Activated CD8-positive, alpha-beta memory T cell treated with anti-CD3 and anti-CD28 coated beads, Interleukin-2, amount 50 U/mL, for 24 hours (primary cell): ENCODE results near the gene ABHD18.
"Not testable (repeated sequence)": the region's sequence is repeated elsewhere in the genome, so short reads cannot be mapped to it uniquely, and the experiment has no call there.

Source experiments
- DNase-seq: peaks from one replicate; pipeline ENCODE4 v3.0.0-alpha.2; 2020; ENCODE audit errors: extremely low read depth

Gene ABHD18

DNA sequence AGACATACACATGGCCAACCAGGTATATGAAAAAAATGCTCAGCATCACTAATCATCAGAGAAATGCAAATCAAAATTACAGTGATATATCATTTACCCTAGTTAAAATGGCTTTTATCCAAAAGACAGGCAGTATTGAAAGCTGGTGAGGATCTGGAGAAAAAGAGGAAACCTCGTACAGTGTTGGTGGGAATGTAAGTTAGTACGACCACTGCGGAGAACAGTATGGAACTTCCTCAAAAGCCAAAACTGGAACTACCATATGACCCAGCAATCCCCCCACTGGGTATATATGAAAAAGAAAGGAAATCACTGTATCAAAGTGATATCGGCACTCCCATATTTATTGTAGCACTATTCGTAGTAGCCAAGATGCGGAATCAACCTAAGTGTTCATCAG lies 23.4 kb downstream of the ABHD18 start:
- no peak for DNase-seq

DNA sequence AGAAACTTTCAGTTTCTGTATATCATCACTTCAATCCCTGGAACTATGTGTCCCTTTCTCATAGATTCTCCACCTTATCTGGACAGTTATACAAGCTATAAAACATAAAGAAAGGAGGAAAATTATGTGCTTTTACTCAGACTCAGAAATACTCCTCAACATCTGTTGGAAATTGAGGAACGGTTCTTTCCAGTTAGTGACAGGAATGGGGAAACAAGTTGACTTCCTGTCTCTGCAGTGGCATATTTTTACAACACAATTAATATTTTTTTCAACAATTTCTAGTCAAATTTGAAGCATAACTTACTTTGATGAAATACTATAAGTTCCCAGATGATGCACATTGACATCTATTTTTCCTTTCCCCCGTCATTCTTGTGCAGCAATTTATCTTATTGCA lies 27.9 kb downstream of the ABHD18 start:
- no peak for DNase-seq

DNA sequence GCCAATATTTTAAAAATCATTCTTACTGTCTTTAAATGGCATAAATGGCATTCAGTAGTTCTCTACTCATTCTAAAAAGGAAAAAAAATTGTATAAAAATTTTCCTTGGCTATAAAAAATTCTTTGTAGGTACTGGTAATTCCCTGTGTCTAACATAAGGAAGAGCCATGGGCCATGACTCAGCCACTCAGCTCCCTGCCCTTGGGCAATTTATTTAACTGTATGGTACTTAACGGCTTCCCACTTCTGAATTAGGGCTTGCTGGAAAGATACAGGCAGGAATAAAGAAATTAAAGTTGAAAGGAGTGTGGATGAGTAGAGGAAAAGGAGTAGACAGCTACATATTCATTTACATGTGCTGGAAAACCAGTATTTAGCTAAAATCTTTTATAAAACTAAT lies 30.6 kb downstream of the ABHD18 start:
- no peak for DNase-seq

DNA sequence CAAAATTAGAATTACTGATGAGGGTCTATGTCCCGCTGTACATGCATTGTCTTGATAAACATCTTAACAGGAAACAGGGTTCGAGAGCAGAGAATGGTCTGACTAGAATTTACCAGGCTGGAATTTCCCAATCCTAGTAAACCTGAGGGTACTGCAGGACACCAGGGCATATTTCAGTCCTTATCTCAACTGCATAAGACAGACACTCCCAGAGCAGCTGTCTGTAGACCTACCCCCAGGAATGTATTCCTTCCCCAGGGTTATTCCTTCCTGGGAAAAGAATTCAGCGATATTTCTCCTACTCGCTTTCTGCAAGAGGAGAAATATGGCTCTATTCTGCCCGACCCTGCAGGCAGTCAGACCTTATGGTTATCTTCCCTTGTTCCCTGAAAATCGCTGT lies 31.3 kb downstream of the ABHD18 start:
- not testable (repeated sequence) for DNase-seq

DNA sequence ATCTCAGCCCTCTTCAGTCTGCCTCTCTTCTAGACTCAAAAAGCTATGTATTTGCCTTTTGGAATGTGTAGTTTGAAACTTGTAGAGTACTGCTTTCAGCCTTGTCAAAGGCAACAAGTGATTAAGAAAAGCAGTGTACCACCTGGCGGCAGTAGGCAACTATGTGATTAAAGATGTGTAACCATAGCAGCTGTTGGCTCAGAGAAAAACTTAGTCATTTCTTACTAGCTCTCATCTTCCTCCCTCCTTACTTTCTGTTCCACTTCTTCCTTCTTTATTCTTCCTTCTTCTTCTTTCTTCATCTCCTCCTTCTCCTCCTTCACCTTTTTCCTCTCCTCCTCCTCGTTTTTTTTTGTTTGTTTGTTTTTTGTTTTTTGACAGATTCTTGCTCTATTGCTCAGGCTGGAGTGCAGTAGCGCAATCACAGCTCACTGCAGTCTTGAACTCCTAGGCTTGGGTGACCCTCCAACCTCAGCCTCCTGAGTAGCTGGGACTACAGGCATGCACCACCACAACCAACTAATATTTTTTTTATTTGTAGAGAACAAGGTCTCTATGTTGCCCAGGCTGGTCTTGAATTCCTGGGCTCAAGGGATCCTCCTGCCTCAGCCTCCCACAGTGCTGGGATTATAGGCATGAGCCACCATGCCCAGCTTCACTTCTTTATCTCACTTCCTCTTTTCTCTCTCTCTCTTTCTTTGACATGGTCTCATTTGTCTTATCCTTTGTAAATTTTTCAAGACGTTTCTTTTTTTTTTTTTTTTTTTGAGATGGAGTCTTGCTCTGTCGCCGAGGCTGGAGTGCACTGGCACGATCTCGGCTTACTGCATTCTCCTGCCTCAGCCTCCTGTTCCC lies 32.6 kb downstream of the ABHD18 start:
- DNase-seq = no peak

DNA sequence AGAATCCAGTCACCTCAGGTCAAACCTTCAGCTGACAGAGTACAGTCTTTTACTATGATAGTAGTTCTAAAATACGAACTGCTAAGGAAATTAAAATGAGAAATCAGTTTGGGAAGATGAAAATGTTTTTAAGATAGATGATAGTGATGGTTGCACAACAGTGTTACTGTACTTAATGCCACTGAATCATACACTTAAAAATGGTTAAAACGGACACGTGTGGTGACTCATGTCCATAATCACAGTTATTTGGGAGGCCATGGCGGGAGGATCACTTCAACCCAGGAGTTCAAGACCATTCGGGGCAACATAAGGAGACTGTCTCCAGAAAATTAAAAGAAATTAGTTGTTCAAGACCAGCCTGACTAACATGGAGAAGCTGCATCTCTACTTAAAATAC lies 41.4 kb downstream of the ABHD18 start:
- DNase-seq = no peak

DNA sequence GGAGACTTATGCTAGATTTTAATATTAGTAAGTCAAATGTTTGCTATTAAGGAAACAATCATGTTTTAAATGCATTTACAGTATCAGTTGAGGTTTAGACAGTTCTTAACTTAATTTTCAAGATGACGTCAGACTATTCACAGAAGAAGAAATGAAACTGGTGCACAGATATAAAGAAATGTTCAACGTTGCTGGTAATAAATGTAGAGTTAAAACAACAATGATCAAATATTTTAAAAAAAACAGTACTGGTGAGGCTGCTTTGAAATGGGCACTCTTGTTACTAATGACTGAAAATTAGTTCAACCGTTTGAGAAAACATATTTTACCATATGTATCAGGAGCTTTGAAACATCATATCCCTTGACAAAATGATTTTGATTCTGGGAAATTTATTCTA lies 44.2 kb downstream of the ABHD18 start:
- DNase-seq = no peak

DNA sequence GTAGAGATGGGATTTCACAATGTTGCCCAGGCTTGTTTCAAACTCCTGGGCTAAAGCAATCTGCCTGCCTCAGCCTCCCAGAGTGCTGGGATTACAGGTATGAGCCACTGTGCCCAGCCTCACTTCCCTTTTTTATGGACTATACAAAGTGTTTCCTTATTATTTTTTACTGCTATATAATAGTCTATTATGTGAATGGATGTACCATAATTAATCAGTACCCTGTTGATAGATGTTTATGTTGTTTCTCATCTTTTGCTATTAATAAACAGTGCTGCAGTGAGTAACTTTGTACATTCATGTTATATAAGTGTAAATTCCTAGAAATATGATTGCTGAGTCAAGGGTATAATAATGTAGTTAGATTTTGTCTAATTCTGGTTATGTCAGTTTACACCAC lies 60.1 kb downstream of the ABHD18 start:
- no peak for DNase-seq

DNA sequence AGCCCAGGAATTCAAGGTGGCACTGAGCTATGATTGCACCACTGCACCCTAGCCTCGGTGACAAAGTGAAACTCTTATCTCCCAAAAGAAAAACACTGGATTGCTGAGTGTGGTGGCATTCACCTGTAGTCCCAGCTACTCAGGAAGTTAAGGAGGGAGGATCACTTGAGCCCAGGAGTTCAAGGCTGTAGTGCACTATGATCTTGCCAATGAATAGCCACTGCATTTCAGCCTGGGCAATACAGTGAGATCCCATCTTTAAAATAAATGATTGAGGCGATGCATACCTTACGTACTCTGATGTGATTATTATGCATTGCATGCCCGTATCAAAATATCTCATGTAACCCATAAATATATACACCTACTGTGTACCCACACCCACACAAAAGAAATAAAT lies 64.7 kb downstream of the ABHD18 start:
- DNase-seq = no peak

DNA sequence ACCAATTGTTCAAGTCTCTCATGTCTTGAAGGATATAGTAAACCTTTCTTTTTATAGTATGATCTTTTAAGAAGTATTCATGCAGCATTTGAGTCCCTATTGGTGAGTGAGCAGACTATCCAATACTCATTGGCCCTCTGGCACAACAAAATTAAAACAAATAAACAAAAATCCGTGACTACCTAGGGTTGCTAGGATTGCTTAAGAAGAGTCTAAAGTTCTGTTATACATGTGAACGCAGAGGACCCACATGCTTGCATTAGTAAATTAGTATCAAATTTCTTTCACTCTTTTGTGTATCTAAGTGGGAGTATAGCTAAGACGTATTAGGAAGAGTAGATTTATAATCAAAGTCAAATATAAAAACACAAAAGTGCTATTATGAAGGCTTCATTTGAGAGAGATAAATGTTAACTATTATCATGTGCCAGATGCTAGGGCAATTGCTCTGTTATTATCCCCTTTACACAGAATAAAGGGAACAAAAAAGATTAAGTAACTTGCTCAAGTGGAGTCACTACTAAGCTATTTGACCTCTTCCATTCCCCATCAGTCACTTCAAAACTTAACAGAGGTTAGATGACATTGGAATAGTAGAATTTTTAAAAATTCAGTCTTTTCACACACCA lies 66.7 kb downstream of the ABHD18 start:
- DNase-seq = no peak

DNA sequence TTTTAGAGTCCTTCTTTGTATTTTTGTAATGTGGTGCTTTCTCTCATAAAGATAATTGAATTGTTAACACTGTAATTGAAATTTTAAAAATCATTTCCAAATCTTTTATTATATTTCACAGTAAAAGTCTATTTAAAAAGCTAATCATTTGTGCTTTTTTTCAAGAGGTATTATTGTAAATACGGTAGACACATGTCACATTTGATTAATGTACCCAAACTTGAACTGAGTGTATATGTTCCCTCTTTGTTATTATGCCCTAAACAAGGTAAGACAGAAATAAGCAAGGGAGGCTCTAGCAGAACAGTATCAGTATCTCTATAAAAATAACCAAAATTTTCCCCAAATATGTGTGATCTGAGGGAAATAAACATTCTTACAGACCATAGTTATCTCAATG lies 74.4 kb downstream of the ABHD18 start:
- DNase-seq = no peak

DNA sequence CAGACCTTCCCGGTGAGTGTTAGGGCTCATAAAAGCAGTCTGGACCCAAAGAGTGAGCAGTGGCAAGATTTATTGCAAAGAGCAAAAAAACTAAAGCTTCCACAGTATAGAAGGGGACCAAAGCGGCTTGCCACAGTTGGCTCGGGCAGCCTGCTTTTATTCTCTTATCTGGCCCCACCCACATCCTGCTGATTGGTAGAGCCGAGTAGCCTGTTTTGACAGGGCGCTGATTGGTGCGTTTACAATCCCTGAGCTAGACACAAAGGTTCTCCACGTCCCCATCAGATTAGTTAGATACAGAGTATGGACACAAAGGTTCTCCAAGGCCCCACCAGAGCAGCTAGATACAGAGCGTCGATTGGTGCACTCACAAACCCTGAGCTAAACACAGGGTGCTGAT lies 81.8 kb downstream of the ABHD18 start:
- not testable (repeated sequence) for DNase-seq

DNA sequence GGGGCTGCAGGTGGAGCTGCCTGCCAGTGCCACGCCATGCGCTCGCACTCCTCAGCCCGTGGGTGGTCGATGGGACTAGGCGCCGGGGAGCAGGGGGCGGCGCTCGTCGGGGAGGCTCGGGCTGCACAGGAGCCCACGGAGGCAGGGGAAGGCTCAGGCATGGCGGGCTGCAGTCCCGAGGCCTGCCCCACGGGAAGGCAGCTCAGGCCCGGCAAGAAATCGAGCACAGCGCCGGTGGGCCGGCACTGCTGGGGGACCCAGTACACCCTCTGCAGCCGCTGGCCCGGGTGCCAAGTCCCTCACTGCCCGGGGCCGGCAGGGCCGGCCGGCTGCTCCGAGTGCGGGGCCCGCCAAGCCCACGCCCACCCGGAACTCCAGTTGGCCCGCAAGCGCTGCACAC lies 82.3 kb downstream of the ABHD18 start:
- not testable (repeated sequence) for DNase-seq

DNA sequence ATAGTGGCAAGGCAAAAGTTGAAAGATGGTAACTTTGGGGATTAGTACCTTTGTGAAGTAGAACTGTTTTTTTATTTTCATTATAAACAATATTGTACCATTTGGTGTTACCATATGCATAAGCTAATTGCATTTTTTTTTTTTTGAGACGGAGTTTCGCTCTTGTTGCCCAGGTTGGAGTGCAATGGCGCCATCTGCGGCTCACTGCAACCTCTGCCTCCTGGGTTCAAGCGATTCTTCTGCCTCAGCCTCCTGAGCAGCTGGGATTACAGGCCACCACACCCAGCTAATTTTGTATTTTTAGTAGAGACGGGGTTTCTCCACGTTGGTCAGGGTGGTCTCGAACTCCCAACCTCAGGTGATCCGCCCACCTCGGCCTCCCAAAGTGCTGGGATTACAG lies 86.0 kb downstream of the ABHD18 start:
- not testable (repeated sequence) for DNase-seq

DNA sequence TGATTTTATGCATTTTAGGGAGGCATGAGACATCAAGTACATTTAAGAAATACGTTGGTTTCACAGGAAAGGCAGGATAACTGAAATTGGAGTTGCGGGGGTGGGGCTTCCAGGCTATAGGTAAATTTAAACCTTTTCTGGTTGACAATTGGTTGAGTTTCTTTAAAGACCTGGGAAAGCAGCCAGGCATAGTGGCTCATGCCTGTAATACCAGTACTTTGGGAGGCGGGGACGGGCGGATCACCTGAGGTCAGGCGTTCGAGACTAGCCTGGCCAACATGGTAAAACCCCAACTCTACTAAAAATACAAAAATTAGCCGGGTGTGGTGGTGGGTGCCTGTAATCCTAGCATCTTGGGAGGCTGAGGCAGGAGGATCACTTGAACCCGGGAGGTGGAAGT lies 89.7 kb downstream of the ABHD18 start:
- not testable (repeated sequence) for DNase-seq

DNA sequence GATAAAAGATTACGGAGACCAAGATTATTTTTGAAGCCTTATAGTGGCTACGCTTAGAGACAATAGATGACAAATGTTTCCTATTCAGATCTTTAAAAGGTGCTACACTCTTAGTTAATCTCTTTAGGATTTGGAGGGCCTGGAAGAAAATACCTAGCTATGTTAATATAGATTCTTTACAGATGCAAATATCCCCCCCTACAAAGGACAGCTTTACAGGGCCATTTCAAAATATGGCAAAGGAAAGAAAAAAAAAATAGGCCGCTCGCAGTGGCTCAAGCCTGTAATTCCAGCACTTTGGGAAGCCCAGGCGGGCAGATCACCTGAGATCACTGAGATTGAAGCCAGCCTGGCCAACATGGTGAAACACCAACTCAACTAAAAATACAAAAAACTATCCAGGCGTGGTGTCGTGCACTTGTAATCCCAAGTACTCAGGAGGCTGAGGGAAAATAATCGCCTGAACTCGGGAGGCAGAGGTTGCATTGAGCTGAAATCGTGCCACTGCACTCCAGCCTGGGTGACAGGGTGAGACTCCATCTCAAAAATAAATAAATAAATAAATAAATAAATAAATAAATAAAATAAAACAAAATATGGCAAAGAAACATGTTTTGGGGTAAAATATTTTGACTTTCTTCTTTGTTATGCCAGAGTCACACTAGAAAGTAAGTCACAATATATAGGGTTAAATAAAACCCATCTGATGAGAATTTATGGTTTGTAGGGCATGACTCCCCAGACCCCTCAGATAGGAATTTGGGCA lies 90.4 kb downstream of the ABHD18 start:
- DNase-seq = not testable (repeated sequence)

DNA sequence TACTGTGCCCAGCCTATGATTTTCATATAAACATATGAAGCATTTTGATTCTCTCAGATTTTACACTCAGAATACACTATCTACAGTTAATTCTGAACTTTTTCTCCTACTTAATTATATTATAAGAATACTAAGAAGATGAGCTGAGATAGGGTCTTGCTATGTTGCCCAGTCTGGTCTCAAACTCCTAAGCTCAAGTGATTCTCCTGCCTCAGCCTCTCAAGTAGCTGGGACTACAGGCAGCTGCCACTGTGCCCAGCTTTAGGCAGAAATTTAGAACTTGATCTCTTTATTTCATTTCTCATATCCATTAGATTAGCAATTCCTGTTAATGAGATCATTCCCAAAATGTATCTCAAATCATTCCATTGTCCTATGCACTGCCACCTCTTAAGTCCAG lies 91.2 kb downstream of the ABHD18 start:
- DNase-seq = no peak

DNA sequence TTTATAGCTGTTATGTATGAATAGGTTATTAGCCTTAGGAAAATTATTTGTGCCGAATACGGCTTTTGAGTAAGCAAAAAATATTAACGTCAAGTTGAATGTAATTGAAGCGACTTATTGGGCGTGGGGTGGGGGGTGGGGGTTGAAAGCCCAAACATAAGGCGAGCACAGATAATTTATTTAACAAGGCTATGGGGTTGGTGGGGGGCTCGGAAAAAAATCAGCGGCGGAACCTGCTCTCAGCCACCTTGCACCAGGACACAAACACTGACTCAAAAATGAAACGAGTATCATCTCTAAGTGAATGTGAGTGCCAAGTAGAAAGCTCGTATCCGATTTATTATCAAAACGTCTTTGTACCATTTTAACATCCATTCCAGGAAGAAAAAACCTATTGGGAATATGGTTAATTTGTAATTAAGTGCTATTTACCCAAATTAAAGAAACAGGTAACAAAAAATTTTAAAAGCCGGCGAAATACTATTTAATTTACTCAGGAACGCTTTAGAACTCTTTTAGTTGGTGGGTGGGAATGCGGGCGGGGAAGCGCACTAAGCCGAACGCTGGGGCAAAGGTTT lies 95.0 kb downstream of the ABHD18 start:
- no peak for DNase-seq

DNA sequence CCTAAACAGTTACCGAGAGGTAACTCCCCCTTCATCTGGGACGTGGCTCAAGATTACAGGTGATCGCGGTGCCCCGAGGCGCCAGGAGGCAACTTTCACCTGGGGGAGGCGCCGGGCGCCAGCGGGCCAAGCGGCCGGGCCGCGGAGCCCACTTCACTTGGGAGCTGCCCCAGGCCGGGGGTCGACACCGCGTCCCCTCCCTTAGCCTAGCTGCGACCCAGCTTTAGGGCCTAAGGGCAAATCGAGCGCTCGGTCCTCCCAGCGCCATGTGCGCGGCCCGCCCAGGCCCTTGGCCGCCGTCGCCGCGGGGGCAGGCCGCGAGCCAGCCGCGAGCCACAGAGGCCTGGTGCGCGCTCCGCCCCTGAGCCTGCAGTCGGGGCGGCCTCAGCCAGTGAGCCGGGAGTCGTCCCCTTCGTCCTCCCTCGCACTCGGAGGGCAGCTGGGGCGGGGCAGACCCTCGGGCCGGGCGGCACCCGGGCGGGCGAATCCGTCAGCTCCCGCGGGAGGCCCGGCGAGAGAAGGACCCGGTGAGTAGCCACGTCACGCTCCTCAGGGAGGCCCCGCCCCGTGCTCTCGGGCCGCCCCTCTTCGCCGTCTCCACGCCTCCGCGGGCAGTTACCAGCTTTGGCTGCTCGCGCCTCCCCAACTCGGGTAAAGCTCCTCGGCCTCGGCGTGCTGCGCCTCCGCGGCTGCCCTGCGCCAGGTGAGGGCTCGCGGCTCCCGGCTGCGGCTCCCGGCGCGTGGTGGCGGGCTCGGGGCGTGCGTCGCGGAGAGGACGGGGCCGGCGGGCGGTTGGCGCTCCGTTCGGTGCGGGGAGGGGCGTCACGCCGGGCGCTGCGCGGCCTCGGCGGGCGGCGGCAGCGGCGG lies 95.7 kb downstream of the ABHD18 start, which contains the start of gene LARP1B:
LARP1B (plus strand) TSS at position 614 of the 867 bp plus-strand sequence. CDS start 13,640 bp downstream, outside the sequence.
- DNase-seq = peak; percentile 86

DNA sequence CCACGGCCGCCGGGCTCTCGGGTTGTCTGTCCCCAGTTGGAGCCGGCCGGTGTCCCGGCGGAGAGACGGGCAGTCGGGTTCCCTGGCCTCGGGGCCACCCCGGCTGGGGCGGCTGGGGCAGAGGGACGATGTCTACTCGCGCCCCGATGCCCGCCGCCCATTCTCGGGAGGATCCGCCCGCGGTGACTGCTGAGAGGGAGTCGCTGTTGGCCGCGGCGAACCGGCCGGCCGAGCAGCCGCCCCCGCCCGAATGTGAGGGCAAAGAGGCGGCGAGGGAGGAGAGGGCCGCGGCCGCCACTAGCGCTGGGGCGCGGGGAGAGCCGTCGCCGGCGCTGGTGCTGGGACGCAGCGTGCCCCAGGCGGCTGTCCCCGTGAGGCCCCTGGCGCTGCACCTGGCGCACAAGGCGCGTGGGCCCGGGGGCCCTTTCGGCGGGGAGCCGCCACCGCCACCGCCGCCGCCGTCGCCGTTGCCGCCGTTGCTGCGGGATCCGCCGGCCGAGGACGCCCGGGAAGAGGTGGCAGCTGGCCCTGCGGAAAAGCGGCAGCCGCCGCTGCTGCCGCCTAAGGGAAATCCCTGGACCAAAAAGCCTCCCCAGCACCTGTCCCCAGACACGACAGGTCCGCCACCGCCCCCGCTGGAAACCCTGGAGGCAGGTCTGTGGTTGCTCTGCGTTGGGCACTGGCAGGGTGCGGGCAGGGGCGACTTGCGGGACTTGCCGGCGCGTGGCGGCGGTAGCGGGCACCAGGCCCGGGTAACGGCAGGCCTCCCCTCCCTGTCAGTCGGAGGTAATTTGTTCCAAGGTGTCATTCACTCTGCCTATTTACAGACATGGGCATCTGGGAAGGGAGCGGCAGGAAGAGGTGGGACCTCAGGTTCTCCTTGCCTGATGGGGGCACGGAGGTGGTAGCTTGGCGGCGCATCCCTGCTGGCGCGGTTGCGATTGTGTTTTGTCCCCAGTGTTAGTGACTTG lies 96.6 kb downstream of the ABHD18 start:
- DNase-seq = peak; percentile 18
